ENCODE measurements around the gene ACOT9.

DNA sequence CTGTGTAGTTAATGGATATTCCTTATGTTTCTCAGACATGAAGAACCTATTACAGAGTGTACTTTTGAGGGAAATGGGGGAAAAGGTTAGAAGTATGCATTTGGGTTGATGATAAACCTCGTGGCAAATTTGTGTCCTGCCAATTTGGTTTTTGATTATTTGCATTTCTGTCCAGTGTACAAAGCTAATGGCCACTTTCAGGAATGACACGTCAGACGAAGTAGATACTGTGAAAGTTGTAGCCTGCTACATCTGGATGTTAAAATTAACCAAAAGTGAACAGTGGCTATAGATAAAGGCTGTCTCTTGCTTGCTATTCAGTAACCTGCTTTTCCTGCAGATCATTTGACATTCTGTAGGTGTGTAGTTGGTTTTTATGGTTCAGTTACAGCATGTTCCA is 74.7 kb downstream of the ACOT9 start:
- TF ChIP-seq POLR2A (IDR thresholded peaks at IDR 0.05) = no peak
- TF ChIP-seq, protein P1, sequence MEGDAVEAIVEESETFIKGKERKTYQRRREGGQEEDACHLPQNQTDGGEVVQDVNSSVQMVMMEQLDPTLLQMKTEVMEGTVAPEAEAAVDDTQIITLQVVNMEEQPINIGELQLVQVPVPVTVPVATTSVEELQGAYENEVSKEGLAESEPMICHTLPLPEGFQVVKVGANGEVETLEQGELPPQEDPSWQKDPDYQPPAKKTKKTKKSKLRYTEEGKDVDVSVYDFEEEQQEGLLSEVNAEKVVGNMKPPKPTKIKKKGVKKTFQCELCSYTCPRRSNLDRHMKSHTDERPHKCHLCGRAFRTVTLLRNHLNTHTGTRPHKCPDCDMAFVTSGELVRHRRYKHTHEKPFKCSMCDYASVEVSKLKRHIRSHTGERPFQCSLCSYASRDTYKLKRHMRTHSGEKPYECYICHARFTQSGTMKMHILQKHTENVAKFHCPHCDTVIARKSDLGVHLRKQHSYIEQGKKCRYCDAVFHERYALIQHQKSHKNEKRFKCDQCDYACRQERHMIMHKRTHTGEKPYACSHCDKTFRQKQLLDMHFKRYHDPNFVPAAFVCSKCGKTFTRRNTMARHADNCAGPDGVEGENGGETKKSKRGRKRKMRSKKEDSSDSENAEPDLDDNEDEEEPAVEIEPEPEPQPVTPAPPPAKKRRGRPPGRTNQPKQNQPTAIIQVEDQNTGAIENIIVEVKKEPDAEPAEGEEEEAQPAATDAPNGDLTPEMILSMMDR (IDR thresholded peaks at IDR 0.05) = no peak
- TF ChIP-seq POLR2AphosphoS5 (IDR thresholded peaks at IDR 0.05) = no peak

All from transverse colon (tissue), 4 donors.